OCI-LY7 (cell line): Measurements from ENCODE around the gene RAB27A. TPM values are rescaled to one million over a fixed set of nuclear protein-coding genes. Genes with fewer than 3 reads are reported as not detected.
"Not testable (repeated sequence)": the region's sequence is repeated elsewhere in the genome, so short reads cannot be mapped to it uniquely, and the experiment has no call there.

Experiments
- BruUV-seq: library from RNA; stranded (reverse); fragments of 400-500 nt; replicated peaks from 2 replicates; lab custom pipeline; 2021; lab: Mats Ljungman, UMichigan
- CTCF ChIA-PET: fragments of 300-600 bp; sonication (Branson Sonifier 250); formaldehyde crosslinking; loops from one replicate; lab custom pipeline; 2022; ENCODE audit warnings: antibody characterized with exemption; ENCODE audit not compliant: unreplicated experiment; lab: Charles Lee
- POLR2A ChIA-PET: fragments of 300-600 bp; sonication (Branson Sonifier 250); formaldehyde crosslinking; loops from one replicate; lab custom pipeline; 2022; ENCODE audit warnings: antibody characterized with exemption; lab: Charles Lee
- DNase-seq: peaks from one replicate; pipeline ENCODE4 v3.0.0-alpha.2; 2015; ENCODE audit warnings: low spot score
- H2AFZ ChIP-seq: fragments of 200-600 bp; sonication (generic), shearing (Covaris generic); 2 replicates; pipeline ENCODE4 v1.6.1; 2014; ENCODE audit warnings: mild to moderate bottlenecking, antibody characterized with exemption, low read length, moderate library complexity
- H3K27ac ChIP-seq: fragments of 200-600 bp; sonication (generic); 2 replicates; pipeline ENCODE4 v1.5.1; 2014; ENCODE audit warnings: mixed run types, low read depth, mild to moderate bottlenecking, moderate library complexity, low read length, inconsistent platforms; ENCODE audit not compliant: poor library complexity, severe bottlenecking
- H3K36me3 ChIP-seq: fragments of 200-600 bp; sonication (generic); 2 replicates; pipeline ENCODE4 v1.6.1; 2014; ENCODE audit warnings: mild to moderate bottlenecking, antibody characterized with exemption, low read length, moderate library complexity, mixed read lengths; ENCODE audit not compliant: insufficient read depth
- H3K4me1 ChIP-seq: fragments of 200-600 bp; sonication (generic); 2 replicates; pipeline ENCODE4 v1.5.1; 2014; ENCODE audit warnings: mild to moderate bottlenecking, low read length; ENCODE audit not compliant: insufficient read depth, poor library complexity, severe bottlenecking
- H3K4me2 ChIP-seq: fragments of 200-600 bp; sonication (generic); 2 replicates; pipeline ENCODE4 v1.6.1; 2014; ENCODE audit warnings: mild to moderate bottlenecking, low read length
- H3K4me3 ChIP-seq: fragments of 200-600 bp; sonication (generic); 2 replicates; pipeline ENCODE4 v1.5.1; 2014; ENCODE audit warnings: mild to moderate bottlenecking, low read depth, low read length; ENCODE audit not compliant: poor library complexity, severe bottlenecking
- H3K79me2 ChIP-seq: fragments of 200-600 bp; sonication (generic); 2 replicates; pipeline ENCODE4 v1.6.1; 2016; ENCODE audit warnings: low read depth, mild to moderate bottlenecking, low read length, moderate library complexity, mixed read lengths; ENCODE audit not compliant: insufficient read depth
- H3K9me2 ChIP-seq: fragments of 200-600 bp; sonication (generic); 2 replicates; pipeline ENCODE4 v1.6.1; 2016; ENCODE audit warnings: mild to moderate bottlenecking, low read length, mixed read lengths; ENCODE audit not compliant: insufficient read depth
- H3K9me3 ChIP-seq: fragments of 200-600 bp; sonication (generic); 2 replicates; pipeline ENCODE4 v1.6.1; 2014; ENCODE audit warnings: mild to moderate bottlenecking, mixed run types, low read length, mixed read lengths
- H4K20me1 ChIP-seq: fragments of 200-600 bp; sonication (generic); 2 replicates; pipeline ENCODE4 v1.6.1; 2014; ENCODE audit warnings: mild to moderate bottlenecking, antibody characterized with exemption, low read length, moderate library complexity, mixed read lengths; ENCODE audit not compliant: insufficient read depth
- EZH2phosphoT487 ChIP-seq: fragments of 200-600 bp; sonication (generic); IDR thresholded peaks from 2 replicates; pipeline ENCODE4 v1.6.1; 2018; ENCODE audit warnings: low read depth, borderline replicate concordance, mild to moderate bottlenecking, mixed run types, antibody characterized with exemption, low read length, moderate library complexity, mixed read lengths
- intact Hi-C: fragments of 100-400 bp; cut with micrococcal nuclease; formaldehyde crosslinking; loops from one replicate; pipeline ENCODE4 v1.10.0; 2022; ENCODE audit not compliant: unreplicated experiment
- total RNA-seq, 2 experiments: library from RNA; depleted of rRNA in 1 of 2; stranded (reverse); fragments of >200 nt in 1 of 2; shearing (Covaris generic) in 1 of 2; gene quantifications; 2 replicates each; pipeline ENCODE4 v1.2.3, GENCODE V29; 2014 to 2022
- TF ChIP-seq, protein P1 (sequence below): fragments of 200-600 bp; sonication (generic); conservative IDR thresholded peaks from 2 replicates; pipeline ENCODE4 v1.5.1; 2014; ENCODE audit warnings: mild to moderate bottlenecking, antibody characterized with exemption, low read length, moderate library complexity, mixed read lengths

Gene RAB27A
- total RNA-seq, 2 experiments from 2014 or later = 4.5 to 22.4 TPM

DNA sequence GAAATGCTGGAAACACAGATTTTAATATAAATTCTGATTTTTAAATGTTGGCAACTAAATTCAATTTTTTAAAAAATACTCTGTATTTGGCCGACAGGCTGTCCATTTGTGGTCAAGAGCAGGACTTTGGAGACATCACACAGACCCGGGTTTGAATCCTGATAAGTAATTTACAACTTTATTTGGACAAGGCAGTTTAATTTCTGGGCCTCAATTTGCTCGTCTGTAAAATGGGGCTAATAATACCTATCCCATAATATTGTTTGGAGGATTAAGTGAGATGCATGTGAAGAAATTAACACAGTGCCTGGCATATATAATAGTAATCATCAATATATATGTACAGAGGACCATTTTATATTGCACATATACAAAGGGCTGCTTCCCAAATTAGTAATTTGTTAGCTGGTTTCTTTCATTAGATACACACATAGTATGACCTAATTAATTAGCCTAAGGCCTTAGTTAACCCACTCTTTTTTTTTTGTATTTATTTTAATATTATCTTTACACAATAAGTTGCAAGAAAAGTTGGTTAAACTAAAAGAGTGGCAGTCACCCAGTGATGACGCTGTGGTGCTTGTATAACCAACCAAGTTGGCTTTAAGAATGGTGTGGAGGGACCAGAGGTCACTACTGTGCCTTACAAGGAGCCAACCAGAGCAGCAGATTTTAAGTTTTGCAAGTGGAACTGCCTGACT lies 30.1 kb upstream of the RAB27A start:
- H3K9me2 ChIP-seq = no peaks in the 10 kb centered on the region
- intact Hi-C loops = loop anchor here (1.0 to 2.0 kb wide), 2 partner anchors 83 to 89 kb away; partner anchors contain the start of genes CCPG1 and PIERCE2
- H4K20me1 ChIP-seq = no peaks in the 10 kb centered on the region
- peak overlapping the region; percentile 69 for H2AFZ ChIP-seq
- ChIA-PET CTCF (no interaction called here), POLR2A (interaction anchor here (0.8 to 1.9 kb wide), 8 partner anchors 20 to 211 kb away, joined by 3 to 14 read pairs (median 4); partner anchors contain the start of genes CCPG1, PIERCE2 and RSL24D1)
- peaks cover 21% of the 10 kb centered on the region for H3K36me3 ChIP-seq
- peaks cover 22% of the 10 kb centered on the region for H3K4me1 ChIP-seq
- DNase-seq = peak; percentile 71
- TSS peak; percentile 85 for BruUV-seq
- TF ChIP-seq EZH2phosphoT487 = no peak
- TF ChIP-seq, protein P1, sequence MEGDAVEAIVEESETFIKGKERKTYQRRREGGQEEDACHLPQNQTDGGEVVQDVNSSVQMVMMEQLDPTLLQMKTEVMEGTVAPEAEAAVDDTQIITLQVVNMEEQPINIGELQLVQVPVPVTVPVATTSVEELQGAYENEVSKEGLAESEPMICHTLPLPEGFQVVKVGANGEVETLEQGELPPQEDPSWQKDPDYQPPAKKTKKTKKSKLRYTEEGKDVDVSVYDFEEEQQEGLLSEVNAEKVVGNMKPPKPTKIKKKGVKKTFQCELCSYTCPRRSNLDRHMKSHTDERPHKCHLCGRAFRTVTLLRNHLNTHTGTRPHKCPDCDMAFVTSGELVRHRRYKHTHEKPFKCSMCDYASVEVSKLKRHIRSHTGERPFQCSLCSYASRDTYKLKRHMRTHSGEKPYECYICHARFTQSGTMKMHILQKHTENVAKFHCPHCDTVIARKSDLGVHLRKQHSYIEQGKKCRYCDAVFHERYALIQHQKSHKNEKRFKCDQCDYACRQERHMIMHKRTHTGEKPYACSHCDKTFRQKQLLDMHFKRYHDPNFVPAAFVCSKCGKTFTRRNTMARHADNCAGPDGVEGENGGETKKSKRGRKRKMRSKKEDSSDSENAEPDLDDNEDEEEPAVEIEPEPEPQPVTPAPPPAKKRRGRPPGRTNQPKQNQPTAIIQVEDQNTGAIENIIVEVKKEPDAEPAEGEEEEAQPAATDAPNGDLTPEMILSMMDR = no peak
- peak overlapping the region; percentile 67 for H3K27ac ChIP-seq
- H3K4me3 ChIP-seq = peak overlapping the region; percentile 82
- peaks cover 55% of the 10 kb centered on the region for H3K79me2 ChIP-seq
- H3K4me2 ChIP-seq = peak overlapping the region; percentile 100
- 0 out of 2 replicates have a peak, but pooled peaks cover 3% of the 10 kb centered on the region for H3K9me3 ChIP-seq

DNA sequence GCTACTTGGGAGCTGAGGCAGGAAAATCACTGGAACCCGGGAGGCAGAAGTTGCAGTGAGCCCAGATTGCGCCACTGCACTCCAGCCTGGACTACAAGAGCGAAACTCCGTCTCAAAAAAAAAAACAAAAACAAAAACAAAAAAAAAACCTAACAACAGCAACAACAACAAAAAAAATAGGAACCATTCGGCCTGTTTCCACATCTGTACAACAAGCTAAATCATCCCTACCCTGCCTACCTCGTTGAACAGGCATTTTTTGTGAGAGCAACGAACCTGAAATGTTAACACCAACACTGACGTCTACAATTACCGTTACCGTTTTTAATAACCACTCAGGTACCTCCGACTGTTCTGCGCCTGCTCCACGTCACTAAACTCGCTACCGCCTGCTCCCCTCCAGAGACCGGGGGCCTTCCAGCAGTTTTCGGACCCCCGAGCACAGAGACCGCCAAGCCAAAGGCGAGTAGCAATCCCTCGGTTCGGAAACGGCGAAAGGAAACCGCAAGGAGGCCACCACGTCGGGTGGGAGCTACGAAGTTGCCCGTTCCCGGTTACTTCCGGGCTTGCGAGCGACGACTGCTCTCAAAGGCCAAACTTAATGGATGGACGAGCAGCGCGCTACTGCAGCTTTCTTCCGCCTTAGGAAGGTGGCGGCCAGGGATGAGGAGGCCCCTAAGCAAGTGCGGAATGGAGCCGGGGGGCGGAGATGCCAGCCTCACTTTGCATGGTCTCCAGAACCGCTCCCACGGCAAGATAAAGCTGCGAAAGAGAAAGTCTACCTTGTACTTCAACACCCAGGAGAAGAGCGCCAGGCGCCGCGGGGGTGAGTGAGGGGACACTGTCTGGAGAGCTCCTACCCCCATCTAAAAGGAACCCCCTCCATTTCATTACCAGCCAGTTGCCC lies 29.2 kb upstream of the RAB27A start, which contains the start of the genes PIGB and PIGBOS1:
Gene PIGB, plus strand, starts transcription at position 635 of the 907 bp plus-strand sequence. Its CDS starts 29 bp downstream, at position 664.
Gene PIGBOS1, minus strand, starts transcription at position 536 of the 907 bp plus-strand sequence. CDS start 1,331 bp downstream, outside the sequence.
- intact Hi-C loops = loop anchor here (1.0 to 2.0 kb wide), 2 partner anchors 84 to 89 kb away; partner anchors contain the start of genes CCPG1 and PIERCE2
- peak within 1 kb of the TSS; percentile 67 for H3K27ac ChIP-seq
- no peak for TF ChIP-seq EZH2phosphoT487
- TF ChIP-seq, protein P1 = no peak
- CTCF ChIA-PET = interaction anchor here (0.8 kb wide), 1 partner anchor 88 kb away, joined by 4 read pairs; no protein-coding TSS in a partner anchor
- no peaks in the 10 kb centered on the region for H4K20me1 ChIP-seq
- no peaks in the 10 kb centered on the region for H3K9me3 ChIP-seq
- H3K79me2 ChIP-seq = peaks cover 55% of the 10 kb centered on the region
- H3K4me2 ChIP-seq = peak within 1 kb of the TSS; percentile 100
- peaks cover 12% of the 10 kb centered on the region for H3K36me3 ChIP-seq
- POLR2A ChIA-PET = interaction anchor here (0.6 to 1.9 kb wide), 11 partner anchors 21 to 694 kb away, joined by 3 to 14 read pairs (median 4); partner anchors contain the start of genes CCPG1, PIERCE2 and RSL24D1
- peak; percentile 89 for DNase-seq
- H3K9me2 ChIP-seq = no peaks in the 10 kb centered on the region
- TSS peak; percentile 64 for BruUV-seq
- peak within 1 kb of the TSS; percentile 69 for H2AFZ ChIP-seq
- peak within 1 kb of the TSS; percentile 82 for H3K4me3 ChIP-seq
- H3K4me1 ChIP-seq = peaks cover 22% of the 10 kb centered on the region

DNA sequence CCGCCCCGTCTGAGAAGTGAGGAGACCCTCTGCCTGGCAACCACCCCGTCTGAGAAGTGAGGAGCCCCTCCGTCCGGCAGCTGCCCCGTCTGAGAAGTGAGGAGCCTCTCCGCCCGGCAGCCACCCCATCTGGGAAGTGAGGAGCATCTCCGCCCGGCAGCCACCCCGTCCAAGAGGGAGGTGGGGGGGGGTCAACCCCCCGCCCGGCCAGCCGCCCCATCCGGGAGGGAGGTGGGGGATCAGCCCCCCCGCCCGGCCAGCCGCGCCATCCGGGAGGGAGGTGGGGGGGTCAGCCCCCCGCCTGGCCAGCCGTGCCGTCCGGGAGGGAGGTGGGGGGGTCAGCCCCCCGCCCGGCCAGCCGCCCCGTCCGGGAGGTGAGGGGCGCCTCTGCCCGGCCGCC lies 13.2 kb upstream of the RAB27A start:
- H3K79me2 ChIP-seq, H3K9me3 ChIP-seq, POLR2A ChIA-PET, CTCF ChIA-PET, H3K9me2 ChIP-seq, H3K4me3 ChIP-seq, H3K36me3 ChIP-seq, DNase-seq, H3K27ac ChIP-seq, intact Hi-C loops, H4K20me1 ChIP-seq, H3K4me2 ChIP-seq, BruUV-seq, H2AFZ ChIP-seq, H3K4me1 ChIP-seq: not testable (repeated sequence)
